Stimulated activated CD4-positive, alpha-beta T cell treated with anti-CD3 and anti-CD28 coated beads, TNF-alpha, amount 100 ng/mL, for 4 hours (primary cell): Measurements from ENCODE around the gene CMYA5.
"Not testable (repeated sequence)": the region's sequence is repeated elsewhere in the genome, so short reads cannot be mapped to it uniquely, and the experiment has no call there.

Experiments
- DNase-seq, 3 experiments: peaks; one replicate each; pipeline ENCODE4 v3.0.0-alpha.2; 2020; ENCODE audit warnings: low read depth in 3 of 3

Gene CMYA5

GRCh38 chr5:79689541-79690466 lies at the start of gene CMYA5:
Gene CMYA5 (plus strand): TSS chr5:79689836. CDS start chr5:79689908, 72 bp downstream.
- no peak for DNase-seq

- DNase-seq = no peak
Measured at GRCh38 chr5:79640571-79641055, 49.0 kb upstream of the CMYA5 start.

DNA sequence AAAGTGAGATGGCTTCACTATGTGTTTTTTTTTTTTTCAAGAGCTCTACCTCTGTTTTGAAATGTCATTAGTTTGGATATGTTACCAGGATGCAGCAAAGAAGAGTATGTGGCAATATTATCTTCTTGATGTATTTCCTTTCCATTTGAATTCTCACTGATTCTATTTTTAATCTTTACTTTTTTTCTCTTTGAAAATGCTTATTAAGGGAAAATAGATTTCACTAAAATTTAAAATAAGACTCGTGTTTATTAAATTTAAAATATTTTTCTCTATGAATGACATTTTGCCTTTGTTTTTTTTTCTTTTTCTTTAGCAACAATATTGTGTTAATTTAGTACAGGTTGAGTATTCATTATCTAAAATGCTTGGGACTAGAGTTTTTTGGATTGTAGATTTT lies 48.2 kb upstream of the CMYA5 start:
- no peak for DNase-seq

GRCh38 chr5:79642210-79642609 lies 47.4 kb upstream of the CMYA5 start:
- DNase-seq = no peak

GRCh38 chr5:79653843-79654242 lies 35.8 kb upstream of the CMYA5 start:
- no peak for DNase-seq

- no peak for DNase-seq
Measured at GRCh38 chr5:79663212-79663611, 26.4 kb upstream of the CMYA5 start.

GRCh38 chr5:79666758-79667157 lies 22.9 kb upstream of the CMYA5 start:
- no peak for DNase-seq

DNA sequence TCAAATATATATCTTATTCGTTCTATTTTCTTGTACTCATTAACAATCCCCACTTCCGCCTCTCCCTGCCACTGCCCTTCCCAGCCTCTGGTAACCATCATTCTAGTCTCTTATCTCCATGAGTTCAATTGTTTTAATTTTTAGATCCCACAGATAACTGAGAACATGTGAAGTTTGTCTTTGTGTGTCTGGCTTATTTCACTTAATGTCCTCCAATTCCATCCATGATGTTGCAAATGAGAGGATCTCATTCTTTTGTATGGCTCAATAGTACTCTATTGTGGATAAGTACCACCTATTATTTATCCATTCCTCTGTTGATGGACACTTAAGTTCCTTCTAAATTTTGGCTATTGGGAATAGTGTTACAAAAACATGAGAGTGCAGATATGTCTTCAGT lies 17.2 kb upstream of the CMYA5 start:
- no peak for DNase-seq

GRCh38 chr5:79676354-79676753 lies 13.3 kb upstream of the CMYA5 start:
- not testable (repeated sequence) for DNase-seq

- not testable (repeated sequence) for DNase-seq
Measured at GRCh38 chr5:79682102-79682501, 7.5 kb upstream of the CMYA5 start.

- no peak for DNase-seq
Measured at GRCh38 chr5:79684782-79685181, 4.9 kb upstream of the CMYA5 start.

GRCh38 chr5:79685627-79686026 lies 4.0 kb upstream of the CMYA5 start:
- DNase-seq = no peak

GRCh38 chr5:79686799-79687198 lies 2.8 kb upstream of the CMYA5 start:
- DNase-seq = no peak

DNA sequence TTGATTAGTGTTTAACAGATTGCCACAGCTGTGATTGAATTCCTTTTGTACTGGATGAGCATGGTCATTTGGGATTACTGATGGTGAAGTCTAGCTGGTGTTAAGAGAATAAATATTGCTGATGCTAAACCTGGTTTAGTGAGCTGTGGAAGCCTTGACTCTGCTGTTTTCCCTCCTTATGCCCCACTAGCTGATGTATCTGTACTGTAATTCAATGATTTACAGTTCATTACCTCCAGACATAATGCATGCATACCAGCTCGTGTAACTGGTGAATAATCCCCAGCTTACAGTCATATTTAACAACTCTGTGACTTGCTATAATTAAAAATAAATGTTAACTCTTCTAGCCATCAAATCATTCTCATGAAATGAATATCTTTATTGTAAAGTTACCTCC lies 1.7 kb upstream of the CMYA5 start:
- DNase-seq = no peak

GRCh38 chr5:79691007-79691406 lies 1.4 kb downstream of the CMYA5 start:
- no peak for DNase-seq

GRCh38 chr5:79692596-79692995 lies 3.0 kb downstream of the CMYA5 start:
- DNase-seq = no peak

- DNase-seq = no peak
Measured at GRCh38 chr5:79694183-79694582, 4.5 kb downstream of the CMYA5 start.

- DNase-seq = no peak
Measured at GRCh38 chr5:79694652-79695051, 5.0 kb downstream of the CMYA5 start.

GRCh38 chr5:79695526-79695925 lies 5.9 kb downstream of the CMYA5 start:
- no peak for DNase-seq

GRCh38 chr5:79697222-79698170 lies 7.9 kb downstream of the CMYA5 start:
- no peak for DNase-seq

GRCh38 chr5:79699763-79700400 lies 10.2 kb downstream of the CMYA5 start:
- DNase-seq = no peak
